Embryonic facial prominence (tissue), 1 donor: ENCODE measurements around the gene CRYBB2.
"Not testable (repeated sequence)": the region's sequence is repeated elsewhere in the genome, so short reads cannot be mapped to it uniquely, and the experiment has no call there.

Source experiments
- DNase-seq: peaks from one replicate; pipeline ENCODE4 v3.0.0-alpha.2; 2016; ENCODE audit errors: extremely low spot score

CRYBB2 gene

DNA sequence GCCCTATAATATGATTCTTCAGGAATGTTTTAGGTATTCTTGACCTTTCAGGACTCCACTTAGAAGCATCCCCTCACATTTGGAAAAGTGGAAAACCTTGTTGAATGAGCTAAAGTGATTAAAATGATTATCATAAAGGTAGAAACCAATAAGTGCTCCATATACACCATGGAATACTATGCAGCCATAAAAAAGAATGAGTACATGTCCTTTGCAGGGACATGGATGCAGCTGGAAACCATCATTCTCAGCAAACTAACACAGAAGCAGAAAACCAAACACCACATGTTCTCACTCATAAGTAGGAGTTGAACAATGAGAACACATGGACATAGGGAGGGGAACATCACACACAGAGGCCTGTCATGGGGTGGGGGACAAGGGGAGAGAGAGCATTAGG, 14.3 kb downstream of the CRYBB2 start:
- not testable (repeated sequence) for DNase-seq

DNA sequence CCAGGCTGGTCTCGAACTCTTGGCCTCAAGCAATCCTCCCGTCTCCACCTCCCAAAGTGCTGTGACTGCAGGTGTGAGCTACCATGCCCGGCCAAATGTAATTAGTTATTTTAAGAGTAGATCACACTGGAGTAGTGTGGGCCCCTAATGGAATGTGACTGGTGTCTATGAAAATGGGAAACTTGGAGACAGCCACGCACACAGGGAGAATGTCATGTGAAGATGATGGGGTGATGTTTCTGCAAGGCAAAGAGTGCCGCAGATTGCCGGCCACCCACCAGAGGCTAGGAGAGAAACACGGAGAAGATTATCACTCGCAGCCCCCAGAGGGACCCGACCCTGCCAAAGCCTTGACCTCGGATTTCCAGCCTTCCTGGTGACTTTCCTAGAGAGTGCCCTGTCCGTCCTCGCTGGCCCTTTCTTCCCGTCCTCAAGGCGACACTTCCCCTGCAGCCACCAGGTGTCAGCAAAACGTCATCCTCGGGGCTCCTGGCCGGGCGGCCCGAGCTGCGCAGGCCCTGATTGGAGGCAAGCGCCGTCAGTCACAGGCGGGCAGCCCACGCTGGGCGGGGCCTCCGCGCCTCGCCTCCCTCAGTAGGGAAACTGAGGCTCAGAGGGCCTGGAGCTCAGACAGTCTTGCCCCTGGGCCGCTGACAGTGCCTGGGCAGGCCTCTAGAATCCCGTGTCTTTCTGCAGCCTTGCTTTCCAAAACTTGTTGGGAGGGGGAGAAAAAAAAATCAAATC, 16.3 kb downstream of the CRYBB2 start:
- no peak for DNase-seq

DNA sequence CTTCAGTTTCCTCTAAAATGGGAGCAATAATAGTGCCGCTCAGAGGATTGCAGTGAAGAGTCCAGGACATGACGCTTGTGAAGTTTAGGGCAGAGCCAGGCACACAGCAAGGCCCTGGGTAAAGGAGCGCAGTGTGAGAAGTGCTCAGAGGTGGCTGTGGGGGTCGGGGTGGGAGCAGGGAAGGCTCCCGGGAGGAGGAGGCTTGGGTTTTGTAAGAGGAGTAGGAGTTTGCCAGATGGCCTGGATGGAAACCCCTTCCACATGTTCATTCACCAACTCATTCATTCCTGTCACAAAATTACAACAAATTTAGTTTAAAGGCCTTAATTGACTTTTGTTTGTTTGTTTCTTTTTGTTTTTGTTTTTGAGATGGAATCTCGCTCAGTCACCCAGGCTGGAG, 17.0 kb downstream of the CRYBB2 start:
- DNase-seq: no peak

DNA sequence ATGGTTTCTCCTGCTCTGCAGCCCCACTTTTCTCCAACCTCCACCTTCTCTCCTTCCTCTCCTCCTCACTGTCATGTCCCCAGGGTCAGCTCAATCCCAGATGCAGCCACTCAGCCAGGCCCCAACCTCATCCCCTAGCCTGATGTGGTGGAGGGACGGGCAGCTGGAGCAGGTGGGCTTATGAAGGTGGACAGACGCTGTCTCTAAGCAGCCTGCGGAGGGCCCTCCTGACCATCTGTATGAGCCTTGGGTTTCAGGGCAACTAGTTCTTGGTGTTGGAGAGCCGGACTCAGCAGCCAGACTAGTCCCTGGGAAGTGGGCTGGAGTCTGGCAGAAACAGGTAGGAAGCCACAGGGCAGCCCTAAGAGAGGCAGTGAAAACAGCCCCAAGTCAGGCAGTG, 18.1 kb downstream of the CRYBB2 start:
- no peak for DNase-seq

DNA sequence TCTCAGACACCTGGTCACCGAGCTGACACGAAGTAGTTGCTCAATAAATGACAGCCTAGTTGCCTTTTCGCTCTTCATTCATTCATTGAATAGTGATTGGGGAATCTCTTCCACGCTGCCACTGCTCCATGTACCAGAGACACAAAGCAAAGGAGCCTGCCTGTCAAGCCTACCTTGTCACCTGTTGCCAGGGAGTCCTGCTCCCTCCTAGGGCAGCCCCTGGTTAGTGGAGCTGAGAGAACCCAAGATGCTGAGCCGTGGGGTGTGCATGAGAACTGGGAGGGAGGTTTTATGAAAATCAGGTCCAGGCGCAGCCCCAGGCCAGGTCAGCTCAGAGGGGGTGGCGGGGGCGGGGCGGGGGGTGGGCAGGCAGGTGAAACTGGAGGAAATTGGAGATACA, 18.6 kb downstream of the CRYBB2 start:
- DNase-seq: not testable (repeated sequence)

DNA sequence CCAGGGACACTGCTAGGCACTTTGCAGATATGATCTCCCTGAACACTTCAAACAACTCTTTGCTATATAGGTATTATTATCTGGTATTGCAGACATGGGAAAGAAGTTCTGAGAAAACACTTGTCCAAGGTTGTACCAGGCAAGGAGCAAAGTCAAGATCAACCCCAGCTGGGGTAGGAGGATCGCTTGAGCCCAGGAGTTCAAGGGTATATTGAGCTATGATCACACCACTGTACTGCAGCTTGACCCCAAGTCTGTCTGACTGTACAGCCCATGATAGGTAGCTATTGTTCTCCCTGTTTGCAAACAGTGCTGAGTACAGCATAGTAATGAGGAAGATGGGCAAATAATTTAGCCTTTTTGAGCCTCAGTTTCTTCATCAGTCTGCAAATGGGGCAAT, 35.7 kb downstream of the CRYBB2 start:
- DNase-seq: not testable (repeated sequence)

DNA sequence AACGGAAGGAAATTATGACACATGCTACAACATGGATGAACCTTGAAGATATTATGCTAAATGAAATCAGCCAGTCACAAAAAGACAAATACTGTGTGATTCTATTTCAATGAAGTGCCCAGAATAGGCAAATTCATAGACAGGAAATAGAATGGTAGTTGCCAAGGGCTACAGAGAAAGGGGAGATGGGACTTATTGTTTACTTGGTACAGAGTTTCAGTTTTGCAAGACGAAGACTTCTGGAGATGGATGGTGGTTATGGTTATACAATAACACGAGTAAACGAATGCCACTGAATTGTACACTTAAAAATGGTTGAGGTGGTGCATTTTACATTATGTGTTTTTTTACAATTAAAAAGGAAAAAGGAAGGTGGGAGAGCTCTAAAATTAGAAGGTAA, 48.1 kb downstream of the CRYBB2 start:
- not testable (repeated sequence) for DNase-seq

DNA sequence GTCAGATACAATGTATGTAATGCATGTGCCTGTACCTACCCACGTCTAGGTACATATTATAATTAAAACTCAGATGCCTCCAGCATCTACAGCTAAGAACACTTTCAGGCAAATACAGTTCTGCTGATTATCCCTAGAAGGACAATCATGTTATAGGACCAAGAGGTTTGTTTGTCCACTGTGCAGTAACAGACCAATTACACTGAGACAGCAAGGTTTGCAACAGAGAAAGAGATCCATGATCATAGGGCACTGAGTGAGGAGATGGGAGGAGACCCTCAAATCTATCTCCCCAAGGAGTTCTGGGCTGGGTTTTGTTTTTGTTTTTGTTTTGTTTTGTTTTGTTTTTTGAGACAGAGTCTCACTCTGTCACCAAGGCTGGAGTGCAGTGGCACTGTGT, 49.5 kb downstream of the CRYBB2 start:
- DNase-seq: not testable (repeated sequence)

DNA sequence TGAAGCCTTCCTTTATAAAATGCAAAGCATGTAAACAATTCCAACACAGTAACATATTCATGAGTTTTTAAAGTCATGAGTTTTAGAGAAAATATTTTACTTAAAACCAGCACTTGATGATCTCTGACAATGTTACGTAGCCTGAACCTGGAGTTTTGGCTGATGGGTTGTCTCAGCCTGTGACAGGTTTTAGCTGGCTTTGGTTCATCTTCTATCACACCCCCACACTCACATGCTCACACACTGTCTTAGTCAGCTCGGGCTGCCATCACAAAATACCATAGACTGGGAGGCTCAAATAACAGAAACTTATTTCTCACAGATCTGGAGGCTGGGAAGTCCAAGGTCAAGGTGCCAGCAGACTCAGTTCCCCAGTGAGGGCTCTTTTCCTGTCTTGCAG, 50.6 kb downstream of the CRYBB2 start:
- DNase-seq: not testable (repeated sequence)

DNA sequence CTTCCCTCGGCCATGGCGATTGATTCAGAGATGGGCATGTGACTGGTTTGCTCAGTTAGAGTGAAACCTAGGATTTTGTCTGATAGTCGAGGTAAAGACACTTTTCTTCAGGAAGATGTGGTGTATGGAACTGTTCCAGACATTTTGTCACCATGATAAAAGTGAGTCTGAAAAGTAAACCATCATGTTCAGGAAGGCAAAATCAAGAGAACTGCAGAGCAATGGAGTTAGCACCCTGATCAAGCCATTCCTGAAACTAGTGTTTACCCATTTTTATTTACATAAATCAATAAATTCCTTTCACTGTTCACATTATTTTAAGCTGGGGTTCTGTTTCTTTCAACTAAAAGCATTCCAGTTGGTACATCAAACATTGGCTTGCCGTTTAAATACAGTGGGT, 53.8 kb downstream of the CRYBB2 start:
- not testable (repeated sequence) for DNase-seq

DNA sequence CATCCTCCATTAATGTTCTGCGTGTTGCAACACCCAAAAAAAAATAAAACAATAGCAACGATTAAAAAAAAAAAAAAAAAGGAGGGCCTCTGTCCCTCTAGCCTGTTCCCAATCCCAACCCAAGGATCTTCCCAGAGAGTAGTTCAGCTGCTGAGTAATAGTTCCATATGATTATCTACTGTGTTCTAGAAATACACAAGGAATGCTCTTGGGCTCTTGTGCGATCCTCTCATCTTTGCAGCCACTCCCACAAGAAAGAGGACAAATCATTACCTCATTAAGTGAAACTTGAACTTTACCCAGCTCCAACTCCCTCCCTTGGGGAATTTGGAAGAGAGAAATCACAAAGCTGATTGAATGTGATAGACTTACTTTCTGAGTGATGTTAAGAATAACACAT, 54.5 kb downstream of the CRYBB2 start:
- not testable (repeated sequence) for DNase-seq

DNA sequence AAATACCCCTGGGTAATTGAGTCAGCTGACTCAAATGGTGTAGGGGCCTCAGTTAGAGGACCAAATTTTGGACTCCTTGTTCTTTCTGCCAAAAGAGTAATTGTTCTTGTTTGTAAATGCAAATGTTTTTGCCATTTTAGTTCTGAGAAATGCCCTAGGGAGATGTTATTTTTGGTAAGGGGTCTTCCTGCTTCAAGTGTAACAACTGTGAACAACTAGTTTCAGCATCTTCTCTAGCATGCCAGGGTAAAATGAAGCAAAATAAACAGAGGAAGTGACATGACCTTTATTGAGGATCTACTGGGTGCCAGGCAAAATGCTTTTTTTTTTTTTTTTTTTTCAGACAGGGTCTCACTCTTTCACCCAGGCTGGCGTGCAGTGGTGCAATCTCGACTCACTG, 60.7 kb downstream of the CRYBB2 start:
- not testable (repeated sequence) for DNase-seq
